Adipocyte (in vitro differentiated cells): Measurements from ENCODE around the gene FAM229A.
A peak's percentile ranks its signal among the peaks of the same experiment; 100 is the strongest.

Source experiments
- DNase-seq: peaks from one replicate; pipeline ENCODE4 v3.0.0-alpha.2; 2015; ENCODE audit warnings: low read depth
- H3K27me3 ChIP-seq: replicated peaks from 2 replicates; pipeline ENCODE4 v1.7.0; 2013; ENCODE audit warnings: mild to moderate bottlenecking, low read length, moderate library complexity; ENCODE audit not compliant: control insufficient read depth, insufficient read depth
- H3K36me3 ChIP-seq: 2 replicates; pipeline ENCODE4 v1.7.0; 2013; ENCODE audit warnings: low read length, mild to moderate bottlenecking, moderate library complexity; ENCODE audit not compliant: control insufficient read depth, insufficient read depth, severe bottlenecking
- H3K4me1 ChIP-seq: 2 replicates; pipeline ENCODE4 v1.7.0; 2013; ENCODE audit warnings: mild to moderate bottlenecking, low read length, moderate library complexity; ENCODE audit not compliant: control insufficient read depth, insufficient read depth
- H3K4me3 ChIP-seq: 2 replicates; pipeline ENCODE4 v1.7.0; 2013; ENCODE audit warnings: mild to moderate bottlenecking, low read length, moderate library complexity
- H3K9ac ChIP-seq: 2 replicates; pipeline ENCODE4 v1.7.0; 2013; ENCODE audit warnings: mild to moderate bottlenecking, low read length, moderate library complexity
- H3K9me3 ChIP-seq: 2 replicates; pipeline ENCODE4 v1.7.0; 2013; ENCODE audit warnings: mild to moderate bottlenecking, low read length, moderate library complexity; ENCODE audit not compliant: control insufficient read depth

The FAM229A gene

GRCh38 chr1:32373996-32374592 is 11.8 kb upstream of the FAM229A start:
- H3K9ac ChIP-seq: no peak overlapping the region
- no peaks in the 10 kb centered on the region for H3K4me1 ChIP-seq
- no peak for DNase-seq
- H3K9me3 ChIP-seq: no peaks in the 10 kb centered on the region
- peaks cover 75% of the 10 kb centered on the region for H3K36me3 ChIP-seq
- H3K4me3 ChIP-seq: no peak overlapping the region
- no peaks in the 10 kb centered on the region for H3K27me3 ChIP-seq

GRCh38 chr1:32372149-32372756 is 10.0 kb upstream of the FAM229A start:
- H3K4me3 ChIP-seq: no peak overlapping the region
- H3K9me3 ChIP-seq: no peaks in the 10 kb centered on the region
- H3K27me3 ChIP-seq: no peaks in the 10 kb centered on the region
- no peak overlapping the region for H3K9ac ChIP-seq
- DNase-seq: no peak
- H3K4me1 ChIP-seq: no peaks in the 10 kb centered on the region
- H3K36me3 ChIP-seq: peaks cover 73% of the 10 kb centered on the region

- Histone ChIP-seq H3K4me3 (no peak overlapping the region), H3K9ac (no peak overlapping the region), H3K27me3 (no peaks in the 10 kb centered on the region), H3K36me3 (peaks cover 60% of the 10 kb centered on the region), H3K4me1 (peaks cover 20% of the 10 kb centered on the region), H3K9me3 (no peaks in the 10 kb centered on the region)
- DNase-seq: no peak
Observed at GRCh38 chr1:32367912-32368635, 5.8 kb upstream of the FAM229A start.

- Histone ChIP-seq H3K9me3 (no peaks in the 10 kb centered on the region), H3K36me3 (peaks cover 45% of the 10 kb centered on the region), H3K4me1 (peaks cover 30% of the 10 kb centered on the region), H3K9ac (no peak overlapping the region), H3K4me3 (no peak overlapping the region), H3K27me3 (no peaks in the 10 kb centered on the region)
- DNase-seq: no peak
Observed at GRCh38 chr1:32365445-32365844, 3.2 kb upstream of the FAM229A start.

GRCh38 chr1:32364836-32365235 is 2.6 kb upstream of the FAM229A start:
- H3K4me3 ChIP-seq: no peak overlapping the region
- H3K36me3 ChIP-seq: peaks cover 45% of the 10 kb centered on the region
- no peaks in the 10 kb centered on the region for H3K9me3 ChIP-seq
- peaks cover 30% of the 10 kb centered on the region for H3K4me1 ChIP-seq
- H3K9ac ChIP-seq: no peak overlapping the region
- H3K27me3 ChIP-seq: no peaks in the 10 kb centered on the region
- no peak for DNase-seq

GRCh38 chr1:32363713-32364112 is 1.4 kb upstream of the FAM229A start:
- H3K9me3 ChIP-seq: no peaks in the 10 kb centered on the region
- no peak overlapping the region for H3K9ac ChIP-seq
- H3K27me3 ChIP-seq: no peaks in the 10 kb centered on the region
- H3K4me3 ChIP-seq: no peak overlapping the region
- DNase-seq: no peak
- peaks cover 41% of the 10 kb centered on the region for H3K36me3 ChIP-seq
- H3K4me1 ChIP-seq: peaks cover 30% of the 10 kb centered on the region

- peaks cover 24% of the 10 kb centered on the region for H3K36me3 ChIP-seq
- DNase-seq: peak; percentile 60
- peak overlapping the region; percentile 74 for H3K9ac ChIP-seq
- peaks cover 28% of the 10 kb centered on the region for H3K4me1 ChIP-seq
- peak overlapping the region; percentile 56 for H3K4me3 ChIP-seq
- no peaks in the 10 kb centered on the region for H3K27me3 ChIP-seq
- H3K9me3 ChIP-seq: no peaks in the 10 kb centered on the region
Observed at GRCh38 chr1:32361674-32362473, 411 bp downstream of the FAM229A start.

GRCh38 chr1:32361308-32361673 is 994 bp downstream of the FAM229A start:
- Histone ChIP-seq H3K4me3 (no peak overlapping the region), H3K9ac (no peak overlapping the region), H3K36me3 (peaks cover 22% of the 10 kb centered on the region), H3K4me1 (peaks cover 22% of the 10 kb centered on the region), H3K9me3 (no peaks in the 10 kb centered on the region), H3K27me3 (no peaks in the 10 kb centered on the region)
- DNase-seq: no peak

GRCh38 chr1:32358435-32358834 is 3.9 kb downstream of the FAM229A start:
- H3K36me3 ChIP-seq: peaks cover 5% of the 10 kb centered on the region
- no peak for DNase-seq
- H3K27me3 ChIP-seq: no peaks in the 10 kb centered on the region
- peaks cover 20% of the 10 kb centered on the region for H3K4me1 ChIP-seq
- no peaks in the 10 kb centered on the region for H3K9me3 ChIP-seq
- no peak overlapping the region for H3K4me3 ChIP-seq
- no peak overlapping the region for H3K9ac ChIP-seq

GRCh38 chr1:32357614-32358013 is 4.7 kb downstream of the FAM229A start:
- Histone ChIP-seq H3K9me3 (no peaks in the 10 kb centered on the region), H3K36me3 (no peaks in the 10 kb centered on the region), H3K9ac (no peak overlapping the region), H3K27me3 (no peaks in the 10 kb centered on the region), H3K4me3 (no peak overlapping the region), H3K4me1 (peaks cover 25% of the 10 kb centered on the region)
- no peak for DNase-seq

GRCh38 chr1:32356478-32356877 is 5.8 kb downstream of the FAM229A start:
- no peaks in the 10 kb centered on the region for H3K36me3 ChIP-seq
- H3K9ac ChIP-seq: no peak overlapping the region
- no peak overlapping the region for H3K4me3 ChIP-seq
- H3K9me3 ChIP-seq: no peaks in the 10 kb centered on the region
- no peaks in the 10 kb centered on the region for H3K27me3 ChIP-seq
- peaks cover 27% of the 10 kb centered on the region for H3K4me1 ChIP-seq
- DNase-seq: no peak
